M059J (cell line): ENCODE measurements around the gene PPP1R12C. TPM values are rescaled to one million over a fixed set of nuclear protein-coding genes. Genes with fewer than 3 reads are reported as not detected.
"Not testable (repeated sequence)": the region's sequence is repeated elsewhere in the genome, so short reads cannot be mapped to it uniquely, and the experiment has no call there.

Experiments
- DNase-seq: peaks from one replicate; pipeline ENCODE4 v3.0.0-alpha.2; 2012; ENCODE audit warnings: low read depth
- total RNA-seq: library from RNA; depleted of rRNA; stranded (reverse); fragments of >200 nt; shearing (Covaris generic); gene quantifications from 2 replicates; pipeline ENCODE4 v1.2.3, GENCODE V29; 2014; rRNA removed

Gene PPP1R12C
- total RNA-seq: 26.9 and 39.9 TPM in 2 replicates

GRCh38 chr19:55116859-55117662, at the start of gene PPP1R12C:
PPP1R12C (minus strand) TSS chr19:55117637; CDS start chr19:55117543, 94 bp downstream.
- peak; percentile 29 for DNase-seq

- peak; percentile 97 for DNase-seq
Measured at GRCh38 chr19:55166530-55167268, 49.3 kb upstream of the PPP1R12C start, which contains the start of gene DNAAF3. DNAAF3 (minus strand) TSS chr19:55166613; CDS start chr19:55166413, 200 bp downstream.

DNA sequence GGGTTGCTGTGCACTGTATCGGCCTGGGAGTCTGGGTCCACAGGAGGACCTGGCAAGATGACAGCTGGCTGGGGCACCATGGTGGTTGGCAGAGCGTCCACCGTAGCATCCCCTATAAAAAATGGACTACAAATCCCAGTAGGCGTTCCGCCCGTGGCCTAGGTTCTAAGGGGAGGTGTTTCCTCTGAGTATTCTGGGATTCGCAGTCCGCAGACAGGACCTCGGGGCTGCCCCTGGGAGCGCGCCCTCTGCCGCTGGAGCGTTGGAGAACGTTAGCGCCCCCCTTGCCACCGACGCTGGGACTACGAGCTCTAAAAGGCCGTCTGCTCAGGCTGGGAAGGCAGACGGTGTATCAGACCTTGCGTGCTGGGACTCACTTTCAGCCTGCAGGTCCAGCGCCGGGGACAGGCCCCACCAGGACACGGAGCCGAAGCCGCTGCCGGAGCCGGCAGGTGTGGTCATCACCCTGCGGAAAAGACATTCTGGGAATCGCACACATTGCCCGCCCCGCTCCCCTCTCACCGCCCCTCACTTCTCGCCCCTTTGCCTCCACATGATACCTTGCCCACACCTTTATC, 48.6 kb upstream of the PPP1R12C start:
- DNase-seq: peak; percentile 77

GRCh38 chr19:55161571-55162322, 44.3 kb upstream of the PPP1R12C start:
- DNase-seq: no peak

DNA sequence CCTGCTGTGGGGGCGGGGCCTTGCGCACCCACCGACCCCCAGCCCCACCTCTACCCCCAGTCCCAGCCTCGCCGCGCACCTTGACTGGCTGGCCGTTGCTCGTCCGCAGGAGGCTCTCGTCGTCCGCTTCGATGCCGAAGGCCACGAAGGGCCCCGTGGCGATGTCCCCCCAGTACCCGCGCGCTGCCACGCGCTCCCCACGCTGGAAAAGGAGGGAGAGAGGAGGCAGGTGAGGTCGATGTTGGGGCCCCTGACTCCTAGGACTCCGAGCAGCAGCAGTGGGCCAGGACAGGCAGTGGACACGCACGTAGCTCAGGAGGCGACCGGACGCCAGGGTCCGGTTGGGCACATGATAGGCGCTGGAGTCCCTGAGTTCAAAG, 43.5 kb upstream of the PPP1R12C start:
- DNase-seq: no peak

- DNase-seq: peak; percentile 88
Measured at GRCh38 chr19:55160128-55160985, 42.9 kb upstream of the PPP1R12C start.

- peak; percentile 63 for DNase-seq
Measured at GRCh38 chr19:55158848-55159749, 41.7 kb upstream of the PPP1R12C start.

- DNase-seq: no peak
Measured at GRCh38 chr19:55158423-55158822, 41.0 kb upstream of the PPP1R12C start.

DNA sequence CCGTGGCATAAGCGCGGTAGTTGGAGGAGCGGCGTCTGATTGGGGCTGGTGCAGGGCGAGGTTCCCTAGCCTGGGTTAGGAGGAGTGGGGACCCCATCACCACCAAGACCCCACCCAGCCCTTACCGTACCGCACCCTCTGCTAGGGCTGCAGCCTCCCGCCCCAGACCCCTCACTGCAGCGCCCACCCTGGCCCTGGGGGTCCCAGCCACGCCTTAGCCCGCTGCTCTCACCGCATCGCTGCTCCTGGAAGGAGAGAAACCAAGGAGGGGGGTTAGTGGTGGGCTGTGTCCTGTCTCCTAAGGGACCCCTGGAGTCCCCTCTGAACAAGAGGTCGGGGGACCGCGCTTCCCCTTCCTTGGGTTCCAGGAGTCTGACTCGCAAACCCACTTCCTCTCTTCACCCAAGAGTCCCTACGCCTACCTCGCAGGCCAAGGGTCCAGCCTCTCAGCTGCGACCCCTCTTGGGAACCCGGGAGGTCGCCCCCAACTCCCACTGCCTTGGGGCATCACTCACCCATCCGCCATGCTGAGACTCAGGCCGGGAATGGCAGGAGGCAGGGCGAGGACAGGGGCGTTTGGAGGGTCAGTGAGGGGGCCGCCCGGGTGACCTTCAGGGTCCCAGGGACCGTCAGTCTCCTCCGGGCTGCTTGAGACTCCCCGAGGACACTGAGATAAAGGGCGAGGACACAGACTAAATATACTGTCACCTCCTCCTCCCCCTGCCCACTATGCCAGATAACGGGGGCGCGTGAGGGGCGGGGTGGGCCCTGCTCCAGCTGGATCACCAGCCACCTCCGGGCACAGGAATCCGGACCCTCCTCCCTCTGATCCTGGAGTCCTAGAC, 39.8 kb upstream of the PPP1R12C start, which contains the start of gene TNNI3:
TSS of gene TNNI3 (minus strand) at position 669 of the 845 bp plus-strand sequence. CDS start at position 526, 143 bp downstream.
- DNase-seq: no peak

- peak; percentile 46 for DNase-seq
Measured at GRCh38 chr19:55156202-55157063, 39.0 kb upstream of the PPP1R12C start.

DNA sequence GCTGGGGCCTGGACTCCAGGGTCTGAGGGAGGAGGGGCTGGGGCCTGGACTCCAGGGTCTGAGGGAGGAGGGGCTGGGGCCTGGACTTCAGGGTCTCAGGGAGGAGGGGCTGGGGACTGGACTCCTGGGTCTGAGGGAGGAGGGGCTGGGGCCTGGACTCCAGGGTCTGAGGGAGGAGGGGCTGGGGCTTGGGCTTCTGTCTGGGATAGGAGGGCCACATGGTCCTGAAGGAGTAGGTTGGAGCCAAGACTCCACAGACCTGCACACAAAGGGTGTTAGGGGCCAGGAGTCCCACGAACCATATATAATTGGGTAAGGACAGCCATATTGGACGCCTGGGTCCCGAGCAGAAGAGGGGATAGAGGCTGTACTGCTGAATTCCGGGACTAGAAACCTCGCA, 38.3 kb upstream of the PPP1R12C start:
- DNase-seq: not testable (repeated sequence)

GRCh38 chr19:55153652-55154264, 36.3 kb upstream of the PPP1R12C start:
- DNase-seq: no peak

DNA sequence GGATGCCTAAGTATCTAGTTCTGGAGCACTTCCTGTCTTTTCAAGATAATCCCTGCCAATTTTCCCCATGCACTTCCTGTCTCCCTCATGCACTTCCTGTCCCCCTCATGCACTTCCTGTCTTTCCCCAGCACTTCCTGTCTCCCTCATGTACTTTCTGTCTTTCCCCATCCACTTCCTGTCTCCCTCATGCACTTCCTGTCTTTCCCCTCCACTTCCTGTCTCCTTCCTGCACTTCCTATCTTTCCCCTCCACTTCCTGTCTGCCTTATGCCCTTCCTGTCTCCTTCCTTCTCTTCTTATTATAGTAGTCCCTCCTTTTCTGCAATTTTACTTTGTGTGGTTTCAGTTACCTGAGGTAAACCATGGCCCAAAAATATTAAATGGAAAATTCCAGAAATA, 34.6 kb upstream of the PPP1R12C start:
- DNase-seq: no peak

DNA sequence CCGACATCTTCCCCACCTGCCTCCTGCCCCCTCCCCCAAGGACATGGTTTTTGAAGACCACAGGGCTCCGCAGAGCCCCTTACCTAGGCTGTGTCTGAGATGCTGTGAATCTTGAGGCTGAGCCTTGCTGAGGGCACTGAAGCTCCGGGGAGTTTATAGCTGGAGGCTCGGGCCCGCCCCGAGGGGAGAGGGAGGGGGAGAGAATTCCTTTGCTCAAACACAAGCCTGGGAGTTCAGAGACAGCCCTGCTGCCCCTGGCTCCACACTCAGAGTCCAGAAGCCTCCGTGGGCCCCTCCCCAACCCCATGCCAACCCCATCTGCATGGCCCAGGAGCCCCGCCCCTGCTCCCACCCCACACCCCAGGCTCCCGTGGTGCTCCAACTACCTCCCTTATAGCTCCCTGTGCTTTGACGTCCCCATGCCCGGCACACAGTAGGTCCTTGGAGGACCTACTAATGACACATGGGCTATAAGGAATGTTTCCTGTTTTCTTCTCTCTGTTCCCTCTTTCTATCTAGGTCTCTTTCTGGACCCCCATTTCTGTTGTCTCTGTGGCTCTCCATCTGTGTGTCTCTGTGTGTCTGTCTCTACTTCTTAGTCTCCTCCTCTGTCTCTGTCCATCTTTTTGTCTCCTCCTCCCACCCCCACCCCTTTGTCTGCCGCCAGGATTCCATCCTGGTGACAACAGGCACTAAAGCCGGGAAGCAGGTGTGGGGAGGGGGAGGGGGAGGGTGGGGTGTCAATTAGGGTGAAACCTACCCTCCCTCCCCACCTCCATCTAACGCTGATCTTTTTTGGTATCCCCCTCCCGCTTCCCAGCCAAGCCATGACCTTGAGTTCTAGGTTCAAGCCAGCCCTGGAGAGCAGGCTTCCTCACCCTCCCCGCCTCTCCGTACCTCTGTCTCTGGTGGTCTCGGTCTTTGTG, 31.9 kb upstream of the PPP1R12C start, which contains the start of gene TNNT1:
TSS of gene TNNT1 (minus strand) at position 129 of the 926 bp plus-strand sequence. CDS start 2,049 bp downstream, outside the sequence.
- no peak for DNase-seq

GRCh38 chr19:55147545-55148251, 30.3 kb upstream of the PPP1R12C start:
- no peak for DNase-seq
